AG04450 (cell line): ENCODE data around the gene NPIPB6. TPM values are rescaled to one million over a fixed set of nuclear protein-coding genes. Genes with fewer than 3 reads are reported as not detected.

Experiments used
- CTCF ChIA-PET: fragments of 300-600, 350-600 bp; formaldehyde crosslinking; extraction: SDS; loops from one replicate; lab custom pipeline; 2022; ENCODE audit warnings: antibody characterized with exemption, inconsistent platforms; lab: Charles Lee
- POLR2A ChIA-PET: fragments of 350-600 bp; formaldehyde crosslinking; extraction: SDS; loops from one replicate; lab custom pipeline; 2021; ENCODE audit warnings: antibody characterized with exemption, inconsistent platforms; lab: Yijun Ruan, JAX
- DNase-seq: peaks from one replicate; pipeline ENCODE4 v3.0.0-alpha.2; 2011; ENCODE audit warnings: low read depth, low spot score
- H3K27ac ChIP-seq: one replicate; pipeline ENCODE4 v1.5.1; 2012; ENCODE audit warnings: low read depth, low read length, control low read depth
- H3K27me3 ChIP-seq: one replicate; pipeline ENCODE4 v1.6.0; 2012; ENCODE audit warnings: low read length; ENCODE audit not compliant: control insufficient read depth, insufficient read depth
- H3K4me3 ChIP-seq: 2 replicates; pipeline ENCODE4 v1.5.1; 2011; ENCODE audit warnings: mild to moderate bottlenecking, low read depth, low read length, control low read depth
- H3K9me3 ChIP-seq: 2 replicates; pipeline ENCODE4 v1.5.1; 2012; ENCODE audit warnings: low read length; ENCODE audit not compliant: control insufficient read depth, insufficient read depth
- CTCF ChIP-seq: IDR thresholded peaks from 2 replicates; pipeline ENCODE4 v1.5.1; 2011; ENCODE audit warnings: low read depth, low read length, control low read depth, inconsistent platforms
- polyA plus RNA-seq: library from polyadenylated mRNA; depleted of rRNA; stranded (reverse); fragments of >200 nt; gene quantifications from 2 replicates; pipeline ENCODE4 v1.2.3, GENCODE V29; 2011; rRNA removed
- small RNA-seq: library from RNA; depleted of rRNA; stranded (forward); fragments of <200 nt; gene quantifications from one replicate; pipeline ENCODE3, GENCODE V24; 2012; ENCODE audit warnings: low read depth; ENCODE audit not compliant: insufficient read length

NPIPB6 gene
- polyA plus RNA-seq, 1 experiment: 0.47 TPM

GRCh38 chr16:28295276-28295675 lies 68.0 kb downstream of the NPIPB6 start:
- ChIA-PET POLR2A (no interaction called here), CTCF (interaction anchor here (1.0 kb wide), 2 partner anchors 21 to 26 kb away, joined by 3 to 4 read pairs; no protein-coding TSS in a partner anchor)
- no peak for TF ChIP-seq CTCF
- H3K27me3 ChIP-seq: peaks cover 43% of the 10 kb centered on the region
- no peaks in the 10 kb centered on the region for H3K9me3 ChIP-seq
- DNase-seq: no peak
- no peak overlapping the region for H3K27ac ChIP-seq
- no peak overlapping the region for H3K4me3 ChIP-seq

- H3K4me3 ChIP-seq: no peak overlapping the region
- no peak for TF ChIP-seq CTCF
- peaks cover 40% of the 10 kb centered on the region for H3K27me3 ChIP-seq
- POLR2A ChIA-PET: no interaction called here
- no peak for DNase-seq
- H3K9me3 ChIP-seq: no peaks in the 10 kb centered on the region
- CTCF ChIA-PET: no interaction called here
- no peak overlapping the region for H3K27ac ChIP-seq
Measured at GRCh38 chr16:28294201-28294600, 69.1 kb downstream of the NPIPB6 start.

GRCh38 chr16:28293601-28293960 lies 69.7 kb downstream of the NPIPB6 start:
- no peak overlapping the region for H3K4me3 ChIP-seq
- DNase-seq: no peak
- H3K27ac ChIP-seq: no peak overlapping the region
- peaks cover 42% of the 10 kb centered on the region for H3K27me3 ChIP-seq
- CTCF ChIA-PET: no interaction called here
- no peak for TF ChIP-seq CTCF
- H3K9me3 ChIP-seq: no peaks in the 10 kb centered on the region
- POLR2A ChIA-PET: no interaction called here

- no peak for TF ChIP-seq CTCF
- no peaks in the 10 kb centered on the region for H3K9me3 ChIP-seq
- DNase-seq: no peak
- H3K4me3 ChIP-seq: peak overlapping the region; percentile 41
- H3K27me3 ChIP-seq: peaks cover 44% of the 10 kb centered on the region
- CTCF ChIA-PET: interaction anchor here (1.0 kb wide), 1 partner anchor 15 kb away, joined by 3 read pairs; no protein-coding TSS in a partner anchor
- no peak overlapping the region for H3K27ac ChIP-seq
- POLR2A ChIA-PET: no interaction called here
Measured at GRCh38 chr16:28292731-28293600, 70.3 kb downstream of the NPIPB6 start.

Small RNAs within 50 kb of the gene (small RNA-seq; reads per million reads assigned to genes)
- gene AC138904.2 (not detected), gene MIR6862-1 (not detected)

Other genes starting within 250 kb of the NPIPB6 start
- 207 and 212 TPM in 2 replicates for gene XPO6, start 151.5 kb downstream of the NPIPB6 start, polyA plus RNA-seq
- 0.01 and 0.02 TPM in 2 replicates for gene SBK1, start 71.0 kb downstream of the NPIPB6 start, polyA plus RNA-seq
- 44.2 and 67.9 TPM in 2 replicates for gene EIF3CL, start 40.3 kb upstream of the NPIPB6 start, polyA plus RNA-seq
- not detected in 2 replicates for gene NPIPB7, start 108.8 kb upstream of the NPIPB6 start, polyA plus RNA-seq
- 18.7 and 20.4 TPM in 2 replicates for gene CLN3, start 128.6 kb upstream of the NPIPB6 start, polyA plus RNA-seq
- gene APOBR, start 131.1 kb upstream of the NPIPB6 start, polyA plus RNA-seq: not detected in 2 replicates
- gene IL27, start 143.3 kb upstream of the NPIPB6 start, polyA plus RNA-seq: not detected in 2 replicates
- 90.8 and 108 TPM in 2 replicates for gene NUPR1, start 175.5 kb upstream of the NPIPB6 start, polyA plus RNA-seq
- gene SGF29, start 190.4 kb upstream of the NPIPB6 start, polyA plus RNA-seq: 1.7 and 3.1 TPM in 2 replicates
- 0.11 and 0.12 TPM in 2 replicates for gene SULT1A2, start 233.5 kb upstream of the NPIPB6 start, polyA plus RNA-seq
- 1.6 and 2.1 TPM in 2 replicates for gene SULT1A1, start 246.5 kb upstream of the NPIPB6 start, polyA plus RNA-seq